HUDEP-2 (cell line): ENCODE measurements around the gene NEUROD4.
"Not testable (repeated sequence)": the region's sequence is repeated elsewhere in the genome, so short reads cannot be mapped to it uniquely, and the experiment has no call there.

Experiments
- DNase-seq, 76 experiments: peaks; one replicate each; lab custom pipeline; 2025; ENCODE audit not compliant: unreplicated experiment in 76 of 76; lab: John Stamatoyannopoulos, UW

Gene NEUROD4

GRCh38 chr12:55019784-55020183 is at the start of gene NEUROD4:
Gene NEUROD4, plus strand, starts transcription at chr12:55019974. Its CDS starts 6,466 bp downstream, at chr12:55026440.
- peak in 14 of 76 experiments; percentile 0 to 16 (median 6) for DNase-seq

GRCh38 chr12:54970741-54971140 is 49.0 kb upstream of the NEUROD4 start:
- no peak for DNase-seq

- no peak for DNase-seq
These were observed 46.2 kb upstream of the NEUROD4 start for GRCh38 chr12:54973556-54973955.

GRCh38 chr12:54974279-54974678 is 45.5 kb upstream of the NEUROD4 start:
- DNase-seq: no peak

GRCh38 chr12:54975272-54975671 is 44.5 kb upstream of the NEUROD4 start:
- DNase-seq: no peak

- DNase-seq: peak in 1 of 76 experiments; percentile 10
These were observed 43.9 kb upstream of the NEUROD4 start for GRCh38 chr12:54975875-54976274.

- no peak for DNase-seq
These were observed 42.6 kb upstream of the NEUROD4 start for GRCh38 chr12:54977155-54977554.

GRCh38 chr12:54977857-54978256 is 41.9 kb upstream of the NEUROD4 start:
- DNase-seq: peak in 13 of 76 experiments; percentile 14 to 59 (median 31)

- DNase-seq: peak in 53 of 76 experiments; percentile 4 to 66 (median 39)
These were observed 39.4 kb upstream of the NEUROD4 start for GRCh38 chr12:54980341-54980740.

GRCh38 chr12:54981796-54982195 is 38.0 kb upstream of the NEUROD4 start:
- no peak for DNase-seq

GRCh38 chr12:54983536-54984101 is 36.2 kb upstream of the NEUROD4 start:
- no peak for DNase-seq

- DNase-seq: peak in 60 of 76 experiments; percentile 8 to 76 (median 53)
These were observed 35.0 kb upstream of the NEUROD4 start, which contains the start of gene TESPA1 for GRCh38 chr12:54984658-54985376. Gene TESPA1, minus strand, starts transcription at chr12:54984762. Its CDS starts 10,200 bp downstream, at chr12:54974562.

- not testable (repeated sequence) for DNase-seq
These were observed 33.0 kb upstream of the NEUROD4 start for GRCh38 chr12:54986773-54987172.

- DNase-seq: no peak
These were observed 32.1 kb upstream of the NEUROD4 start for GRCh38 chr12:54987611-54988231.

- peak in 69 of 76 experiments; percentile 3 to 86 (median 57) for DNase-seq
These were observed 31.2 kb upstream of the NEUROD4 start for GRCh38 chr12:54988402-54989054.

- no peak for DNase-seq
These were observed 29.9 kb upstream of the NEUROD4 start for GRCh38 chr12:54989829-54990228.

- DNase-seq: no peak
These were observed 28.4 kb upstream of the NEUROD4 start for GRCh38 chr12:54991161-54991990.

- no peak for DNase-seq
These were observed 27.8 kb upstream of the NEUROD4 start for GRCh38 chr12:54991991-54992375.

GRCh38 chr12:54993181-54993835 is 26.5 kb upstream of the NEUROD4 start:
- DNase-seq: peak in 34 of 76 experiments; percentile 2 to 69 (median 26)

GRCh38 chr12:54996205-54996604 is 23.6 kb upstream of the NEUROD4 start:
- DNase-seq: no peak
